ENCODE measurements around the gene ANKRD12. TPM values are rescaled to one million over a fixed set of nuclear protein-coding genes. Genes with fewer than 3 reads are reported as not detected.

The ANKRD12 gene
- polyA plus RNA-seq, 1 experiment: 10.4 TPM

GRCh38 chr18:9328776-9329175 is 192.2 kb downstream of the ANKRD12 start:
- ChIA-PET CTCF (no interaction called here), POLR2A (no interaction called here)
- no peak for DNase-seq (ENCODE audit: low read depth, low spot score)
- Histone ChIP-seq H3K27ac (ENCODE audit: low read depth, low read length) (no peak overlapping the region), H3K27me3 (ENCODE audit: control insufficient read depth, insufficient read depth, low read length) (no peaks in the 10 kb centered on the region), H3K9me3 (ENCODE audit: control insufficient read depth, insufficient read depth, low read length) (peaks cover 11% of the 10 kb centered on the region), H3K4me3 (ENCODE audit: low read depth, low read length) (no peak overlapping the region)
- no peak for TF ChIP-seq CTCF (IDR thresholded peaks at IDR 0.05; ENCODE audit: low read depth, low read length)

- Histone ChIP-seq H3K27me3 (ENCODE audit: control insufficient read depth, insufficient read depth, low read length) (no peaks in the 10 kb centered on the region), H3K27ac (ENCODE audit: low read depth, low read length) (no peak overlapping the region), H3K9me3 (ENCODE audit: control insufficient read depth, insufficient read depth, low read length) (peaks cover 11% of the 10 kb centered on the region), H3K4me3 (ENCODE audit: low read depth, low read length) (no peak overlapping the region)
- no peak for DNase-seq (ENCODE audit: low read depth, low spot score)
- POLR2A ChIA-PET: no interaction called here
- CTCF ChIA-PET: no interaction called here
- TF ChIP-seq CTCF (IDR thresholded peaks at IDR 0.05; ENCODE audit: low read depth, low read length): no peak
Observed at GRCh38 chr18:9329471-9329870, 192.9 kb downstream of the ANKRD12 start.

- POLR2A ChIA-PET: no interaction called here
Observed at GRCh38 chr18:9330419-9330818, 193.8 kb downstream of the ANKRD12 start.

GRCh38 chr18:9333441-9334328 is 197.1 kb downstream of the ANKRD12 start:
- POLR2A ChIA-PET: interaction anchor here (0.5 to 2.0 kb wide), 13 partner anchors 10 to 599 kb away, joined by 3 to 14 read pairs (median 4); no protein-coding TSS in a partner anchor
- Histone ChIP-seq H3K9me3 (ENCODE audit: control insufficient read depth, insufficient read depth, low read length) (peaks cover 4% of the 10 kb centered on the region; the same call in 1 of the 2 replicates), H3K4me3 (ENCODE audit: low read depth, low read length) (peak overlapping the region; percentile 68), H3K27me3 (ENCODE audit: control insufficient read depth, insufficient read depth, low read length) (no peaks in the 10 kb centered on the region), H3K27ac (ENCODE audit: low read depth, low read length) (peak overlapping the region; percentile 83)
- CTCF ChIA-PET: interaction anchor here (0.6 to 1.6 kb wide), 10 partner anchors 10 to 260 kb away, joined by 3 to 7 read pairs (median 4); no protein-coding TSS in a partner anchor
- DNase-seq (ENCODE audit: low read depth, low spot score): no peak
- TF ChIP-seq CTCF (IDR thresholded peaks at IDR 0.05; ENCODE audit: low read depth, low read length): no peak

More at GRCh38 chr18:9330419-9330818, 193.8 kb downstream of the ANKRD12 start:
- Histone ChIP-seq H3K9me3 (ENCODE audit: control insufficient read depth, insufficient read depth, low read length) (peaks cover 11% of the 10 kb centered on the region), H3K4me3 (ENCODE audit: low read depth, low read length) (no peak overlapping the region), H3K27ac (ENCODE audit: low read depth, low read length) (no peak overlapping the region), H3K27me3 (ENCODE audit: control insufficient read depth, insufficient read depth, low read length) (no peaks in the 10 kb centered on the region)
- CTCF ChIA-PET: no interaction called here
- no peak for TF ChIP-seq CTCF (IDR thresholded peaks at IDR 0.05; ENCODE audit: low read depth, low read length)
- DNase-seq (ENCODE audit: low read depth, low spot score): no peak
